GM21576 (cell line): ENCODE measurements around the gene MSI2.

Experiments used
- ATAC-seq: cut with Tn5 transposase; IDR thresholded peaks from one replicate; pipeline ENCODE4 v1.9.1; 2021; ENCODE audit warnings: mild to moderate bottlenecking, moderate library complexity; ENCODE audit not compliant: unreplicated experiment

The MSI2 gene

DNA sequence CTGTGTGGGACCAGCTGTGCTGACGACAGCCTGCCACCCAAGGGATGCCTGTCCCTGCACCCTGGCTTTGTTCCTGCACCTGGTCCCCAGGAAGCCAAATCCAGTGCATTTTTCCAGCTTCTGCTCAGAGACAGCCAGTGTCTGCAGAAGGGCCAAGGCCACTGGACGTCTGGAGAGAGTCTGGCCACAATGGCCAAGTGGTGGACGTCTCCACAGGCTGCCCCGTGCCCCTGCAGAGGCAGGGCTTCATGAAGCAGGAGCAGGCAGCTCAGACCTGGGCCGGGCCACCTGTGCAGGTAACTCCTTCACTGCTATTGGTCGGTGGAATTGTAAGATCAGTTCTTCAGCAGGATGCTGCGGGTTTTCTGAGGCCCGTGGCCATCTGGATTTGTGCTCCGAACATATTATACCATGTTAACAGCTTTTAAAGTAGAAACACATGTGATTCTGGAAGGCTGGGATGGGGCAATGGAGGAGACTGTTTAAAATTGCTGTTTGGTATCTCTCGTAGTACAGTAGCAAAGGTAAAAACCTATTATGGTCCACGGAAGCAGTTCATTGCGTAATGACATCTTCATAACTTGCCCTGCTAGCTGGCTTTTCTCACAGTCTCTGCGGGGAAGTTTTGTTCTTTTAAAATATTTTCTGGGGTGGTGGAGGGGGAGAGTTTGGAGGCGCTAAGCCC is 303.5 kb downstream of the MSI2 start:
- ATAC-seq, result no peak

DNA sequence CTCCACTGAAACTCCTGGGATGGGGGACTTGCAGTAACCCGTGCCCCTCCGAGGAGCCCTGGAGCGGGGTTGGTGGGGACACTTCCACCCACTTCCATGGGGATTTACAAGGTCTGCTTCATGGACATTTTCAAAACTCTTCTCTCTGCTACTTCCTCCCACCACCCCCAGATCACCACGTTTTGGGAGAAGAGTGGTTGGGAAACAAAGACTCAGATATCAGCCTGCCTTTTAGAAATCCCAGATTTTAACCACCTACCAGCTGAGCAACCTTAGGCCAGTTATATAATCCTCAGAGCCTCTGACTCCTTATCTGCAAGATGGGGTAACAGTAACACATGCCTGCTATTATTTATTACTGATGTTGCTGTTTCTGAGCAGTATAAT is 304.0 kb downstream of the MSI2 start:
- no peak for ATAC-seq

DNA sequence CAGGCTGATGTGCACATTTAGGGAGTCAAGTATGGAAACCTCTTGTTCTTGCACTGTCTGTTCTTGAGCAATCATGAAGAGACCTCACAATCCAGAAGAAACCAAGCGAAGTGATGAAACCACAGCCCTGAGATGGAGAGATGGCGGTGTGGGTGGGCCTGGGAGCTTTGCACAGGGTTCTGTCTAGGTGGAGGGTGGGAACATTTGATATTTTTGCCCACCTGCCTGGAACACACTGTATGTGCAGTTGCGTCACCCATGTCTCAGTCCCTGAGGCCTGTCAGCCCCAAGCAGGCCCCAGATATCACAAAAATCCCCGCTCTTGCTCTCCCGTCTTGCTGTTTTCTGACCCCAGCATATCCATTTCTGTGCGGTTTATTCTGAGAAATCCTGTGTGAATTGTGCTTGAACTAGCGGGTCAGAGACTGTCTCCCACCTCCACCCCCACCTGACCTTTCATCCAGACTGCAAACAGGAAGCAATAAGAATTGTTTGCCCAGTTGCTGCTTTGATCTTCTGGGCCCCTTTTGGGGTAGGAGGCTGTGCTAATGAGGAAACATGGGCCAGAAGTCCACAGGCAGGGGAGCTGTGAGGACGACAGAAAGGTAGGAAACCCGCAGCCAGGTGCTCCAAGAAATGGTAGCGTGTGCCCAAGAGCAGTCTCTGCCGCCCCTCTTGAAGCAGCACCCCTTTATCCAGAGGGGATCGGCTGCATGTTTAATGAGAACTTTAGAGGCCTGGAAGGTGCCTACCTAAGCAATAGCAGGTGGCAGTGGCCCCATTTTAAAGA is 304.9 kb downstream of the MSI2 start:
- no peak for ATAC-seq

DNA sequence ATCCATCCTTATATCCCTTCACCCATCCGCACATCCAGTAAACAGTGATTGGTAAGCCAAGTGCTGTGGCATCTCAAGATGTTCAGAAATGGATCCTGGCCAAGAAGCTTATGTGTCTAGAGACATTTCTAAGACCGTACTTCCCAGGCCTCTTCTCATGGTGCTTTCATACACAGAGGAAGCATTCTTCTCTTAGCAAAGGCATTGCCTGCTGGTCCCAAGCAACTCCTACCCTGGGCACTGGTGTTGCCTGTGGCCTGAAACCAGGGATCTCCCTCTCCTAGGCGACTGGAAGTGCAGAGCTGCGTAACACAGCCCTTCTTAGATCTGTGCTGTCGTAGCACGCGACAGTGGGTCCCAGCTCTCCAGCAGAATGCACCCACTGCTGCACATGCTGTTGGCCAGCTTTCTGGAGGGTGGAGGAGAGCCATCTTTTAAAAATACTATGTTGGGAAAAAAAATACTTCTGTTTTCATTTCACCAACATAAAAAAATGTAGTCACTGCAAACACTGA is 305.9 kb downstream of the MSI2 start:
- ATAC-seq, result no peak

DNA sequence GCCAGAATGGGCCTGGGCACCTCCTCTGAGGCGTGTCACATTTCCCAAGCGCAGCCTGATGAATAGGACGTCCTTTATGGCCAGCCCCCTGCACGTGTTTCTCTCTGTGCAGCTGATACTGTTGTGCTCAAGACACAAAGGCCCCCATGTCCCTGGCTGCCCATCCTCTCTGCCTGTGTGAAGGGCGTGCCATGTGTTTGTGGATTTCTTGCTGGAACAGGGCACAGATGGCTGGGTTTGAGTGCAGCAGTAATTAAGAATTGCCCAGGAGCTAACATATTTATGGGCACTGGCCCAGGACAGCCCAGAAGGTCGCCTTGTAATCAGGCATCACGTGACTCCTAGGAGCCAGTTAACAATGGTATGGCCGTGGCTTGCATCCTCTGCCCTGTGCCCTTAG is 307.6 kb downstream of the MSI2 start:
- ATAC-seq, result no peak

DNA sequence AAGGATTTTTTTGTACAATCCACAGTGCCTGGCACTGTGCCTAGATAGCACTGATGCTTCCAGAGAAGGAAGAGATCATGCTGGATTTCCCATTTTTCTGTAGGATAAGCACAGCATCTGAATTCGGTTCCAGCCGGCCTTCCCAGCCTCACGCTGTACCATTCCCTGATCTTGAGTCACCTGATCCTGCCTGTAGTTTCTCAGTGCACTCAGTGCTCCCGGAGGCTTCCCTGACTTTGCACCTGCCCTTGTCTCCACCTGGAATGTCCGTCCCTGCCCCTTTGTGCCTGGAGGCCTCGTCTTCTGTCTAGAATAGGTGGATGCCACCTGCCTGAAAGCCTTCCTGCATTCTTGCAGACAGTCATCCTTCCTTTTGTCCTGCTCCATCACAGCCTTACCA is 308.9 kb downstream of the MSI2 start:
- ATAC-seq, result no peak

DNA sequence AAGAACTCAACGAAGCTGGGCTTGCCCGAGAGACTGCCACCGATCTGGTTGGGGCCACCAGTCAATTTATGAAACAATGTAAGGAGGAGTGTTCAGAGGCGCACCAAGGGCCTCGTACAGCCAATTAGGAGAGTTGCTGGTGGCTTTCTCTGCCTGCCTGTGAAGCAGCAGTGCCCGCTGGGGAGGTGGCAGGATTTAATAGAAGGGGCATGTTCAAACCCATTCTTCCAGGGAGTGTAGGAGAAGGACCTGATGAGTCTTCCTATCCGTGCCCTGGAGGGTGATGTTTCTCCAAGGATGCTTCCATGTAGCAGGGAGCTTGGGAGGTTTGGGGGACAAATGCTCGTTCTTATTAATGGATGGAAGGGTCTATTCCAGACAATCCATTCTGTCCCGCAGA is 310.4 kb downstream of the MSI2 start:
- ATAC-seq, result no peak

DNA sequence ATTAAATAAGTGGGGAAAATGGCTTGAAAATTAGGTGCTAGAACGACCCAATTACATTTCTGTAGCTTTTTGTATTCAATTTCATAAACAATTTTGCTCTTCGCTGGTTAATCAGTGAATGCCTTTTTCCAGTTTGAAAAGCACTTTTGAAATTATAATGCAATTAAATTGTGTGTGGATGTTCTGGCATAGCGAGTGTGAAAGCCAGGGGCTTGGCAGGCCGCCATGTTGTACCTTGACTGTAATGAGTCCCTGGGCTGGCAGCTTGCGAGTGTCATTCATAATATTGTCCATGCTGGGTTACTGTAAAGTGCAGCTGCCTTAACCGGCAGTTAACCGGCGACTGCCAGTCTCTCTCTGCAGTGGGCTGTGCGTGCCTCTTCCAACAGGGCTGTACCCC is 310.9 kb downstream of the MSI2 start:
- no peak for ATAC-seq

DNA sequence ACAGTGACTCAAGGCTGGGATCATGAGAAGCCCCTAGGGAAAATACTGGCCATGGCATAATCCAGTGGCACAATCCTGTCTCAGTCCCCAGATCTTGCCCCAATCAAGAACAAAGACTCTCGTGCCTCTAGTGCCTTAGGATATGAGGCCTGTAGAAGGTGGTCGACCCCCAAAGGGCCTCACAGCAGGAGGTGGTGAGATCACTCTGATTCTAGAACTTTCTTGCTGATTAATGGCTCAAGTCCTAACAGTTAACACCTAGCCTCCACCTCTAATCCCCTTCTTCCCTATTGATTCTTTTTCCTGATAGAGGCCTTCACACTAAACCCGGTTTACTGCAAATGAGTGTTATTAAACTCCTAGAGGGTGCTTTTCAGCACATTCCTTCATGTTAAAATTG is 312.0 kb downstream of the MSI2 start:
- no peak for ATAC-seq

DNA sequence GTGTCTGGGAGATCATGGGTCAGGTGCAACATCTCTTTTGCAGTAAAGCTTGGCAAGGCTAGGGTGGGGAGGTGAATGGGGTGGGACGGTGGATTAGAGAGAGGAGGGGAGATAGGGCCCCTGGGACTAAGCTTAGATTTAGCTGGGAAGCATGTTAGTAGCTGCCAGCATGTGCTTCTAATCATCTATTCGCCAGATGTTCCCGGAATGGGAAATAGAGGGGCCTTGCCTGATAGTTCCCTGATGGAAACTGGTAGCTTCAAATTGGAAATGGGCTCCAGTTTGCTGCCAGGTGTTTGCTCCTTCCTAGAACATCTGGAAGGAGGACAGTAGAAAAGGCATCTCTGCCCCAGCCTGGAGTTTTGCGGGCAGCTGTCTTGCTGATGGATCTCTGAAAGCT is 312.7 kb downstream of the MSI2 start:
- no peak for ATAC-seq

DNA sequence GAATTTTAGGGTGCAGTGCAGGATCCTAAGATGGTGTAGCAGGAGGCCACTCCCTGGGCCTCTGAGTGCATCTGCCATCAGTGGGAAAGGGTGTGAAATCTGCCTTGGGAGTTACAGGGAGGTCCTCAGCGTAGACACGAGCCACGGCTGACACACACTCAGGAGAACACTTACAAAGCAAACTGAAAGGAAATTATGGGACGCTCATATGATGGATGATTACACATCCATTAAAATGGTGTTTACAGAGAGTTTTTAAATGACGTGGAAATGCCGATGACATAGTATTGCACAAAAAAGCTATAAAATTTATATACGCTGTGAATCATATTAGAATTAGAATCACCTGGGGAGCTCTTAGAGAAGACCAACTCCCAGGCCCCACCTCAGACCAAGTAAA is 313.5 kb downstream of the MSI2 start:
- no peak for ATAC-seq

DNA sequence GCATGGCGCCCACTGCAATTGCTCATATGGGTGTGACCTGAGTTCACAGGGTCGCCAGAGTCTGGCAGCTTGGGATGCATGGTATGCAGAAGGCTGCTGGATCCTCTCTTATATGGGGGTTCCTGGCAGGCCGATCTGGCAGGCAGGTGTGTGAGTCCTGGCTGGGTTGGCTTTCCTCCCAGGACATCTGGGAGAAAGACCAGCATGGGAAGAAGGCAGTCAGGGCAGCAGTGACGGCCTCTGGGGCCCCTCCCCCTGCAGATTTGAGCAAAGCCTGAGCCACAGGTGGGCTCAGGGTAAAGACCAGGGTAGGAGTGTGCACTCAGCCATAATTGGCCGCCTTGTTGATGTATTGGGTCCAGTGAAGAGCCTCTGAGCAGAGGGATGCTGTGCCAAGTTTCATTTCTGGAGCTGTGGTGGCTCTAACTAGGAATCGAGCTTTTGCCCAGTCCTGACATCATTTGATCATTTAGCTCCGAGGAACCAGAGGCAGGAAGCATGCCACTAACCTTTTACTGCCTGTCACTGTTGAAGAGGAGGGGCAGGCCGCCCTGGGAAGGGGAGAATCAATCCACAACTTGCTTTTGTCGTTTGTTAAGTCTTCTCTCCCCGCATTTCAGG is 314.5 kb downstream of the MSI2 start:
- no peak for ATAC-seq

DNA sequence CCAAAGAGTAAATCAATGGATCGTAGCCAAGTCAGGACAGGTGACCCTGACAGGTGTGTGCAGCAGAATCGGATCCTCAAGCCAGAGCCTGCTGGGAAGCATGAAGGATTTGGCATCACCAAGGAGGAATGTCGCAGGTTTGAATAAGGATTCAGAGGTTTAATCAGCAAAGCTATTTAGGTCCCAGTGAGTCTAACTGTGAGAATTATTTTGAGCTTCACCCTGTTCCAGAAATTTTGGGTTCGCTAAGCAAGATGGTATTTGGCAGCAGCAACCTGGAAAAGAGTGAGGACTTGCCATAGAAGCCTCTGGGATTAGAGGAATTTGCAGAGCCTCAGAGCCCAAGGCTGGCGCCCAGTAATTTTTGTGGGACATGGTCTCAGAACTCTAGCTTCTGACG is 315.7 kb downstream of the MSI2 start:
- no peak for ATAC-seq

DNA sequence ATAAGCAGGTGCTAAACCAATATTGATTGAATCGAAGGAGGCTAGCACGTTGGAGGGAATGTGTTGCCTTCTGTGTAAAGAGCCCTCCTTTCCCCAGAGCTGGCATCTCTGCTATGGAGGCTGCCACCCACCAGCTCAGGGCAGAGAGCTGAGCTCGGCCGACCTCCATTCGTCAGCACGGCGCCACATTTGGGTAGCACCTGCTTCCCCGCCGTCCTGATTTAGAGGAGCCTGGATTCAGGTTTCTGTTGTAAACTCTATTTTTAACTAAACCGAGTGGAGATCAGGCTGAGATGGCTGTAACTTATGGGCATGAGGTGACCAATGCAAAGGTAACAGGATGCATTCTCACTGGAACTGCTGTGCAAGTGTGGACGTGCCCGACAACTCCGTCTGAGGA is 316.3 kb downstream of the MSI2 start:
- ATAC-seq, result no peak

DNA sequence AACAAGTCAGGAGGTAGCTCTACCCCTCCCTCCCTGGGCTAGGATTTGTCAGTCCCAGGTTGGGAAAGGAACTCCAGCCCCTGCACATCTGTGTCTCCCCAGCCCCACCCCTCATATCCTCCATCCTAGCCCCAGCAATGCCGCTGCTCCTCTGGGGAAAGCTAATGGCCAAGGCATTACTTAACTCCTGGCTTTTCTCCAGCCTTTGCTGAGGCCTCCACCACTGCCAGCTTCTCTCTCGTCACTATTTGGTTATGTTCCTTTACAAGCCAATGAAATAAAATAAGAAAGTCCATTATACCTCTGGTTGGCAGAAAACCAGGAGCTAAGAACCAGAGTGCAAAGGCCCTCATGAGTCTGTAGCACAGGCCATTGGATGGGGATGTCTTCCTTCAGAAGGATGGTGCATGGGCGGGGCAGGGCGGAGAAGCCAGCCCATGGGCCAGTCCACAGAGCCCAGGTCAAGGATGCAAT is 317.8 kb downstream of the MSI2 start:
- no peak for ATAC-seq

DNA sequence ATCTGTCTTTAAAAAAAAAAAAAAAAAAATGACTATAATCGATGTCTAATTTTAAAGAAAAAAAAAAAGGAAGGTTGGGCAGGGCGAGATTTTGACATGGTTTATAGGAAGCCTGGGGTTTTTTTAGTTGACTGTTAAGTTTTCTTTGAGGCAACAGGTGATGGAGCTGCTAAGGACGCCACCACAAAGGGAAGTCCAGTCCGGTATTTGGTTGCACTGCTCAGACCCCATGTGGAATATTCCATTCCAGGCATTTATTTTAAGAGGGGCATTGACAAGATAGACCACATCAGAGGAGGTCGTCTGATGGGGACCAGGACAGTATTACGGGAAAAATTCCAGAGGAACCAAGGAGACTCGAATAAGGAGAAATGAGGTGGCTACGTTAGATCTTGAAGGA is 320.4 kb downstream of the MSI2 start:
- no peak for ATAC-seq

DNA sequence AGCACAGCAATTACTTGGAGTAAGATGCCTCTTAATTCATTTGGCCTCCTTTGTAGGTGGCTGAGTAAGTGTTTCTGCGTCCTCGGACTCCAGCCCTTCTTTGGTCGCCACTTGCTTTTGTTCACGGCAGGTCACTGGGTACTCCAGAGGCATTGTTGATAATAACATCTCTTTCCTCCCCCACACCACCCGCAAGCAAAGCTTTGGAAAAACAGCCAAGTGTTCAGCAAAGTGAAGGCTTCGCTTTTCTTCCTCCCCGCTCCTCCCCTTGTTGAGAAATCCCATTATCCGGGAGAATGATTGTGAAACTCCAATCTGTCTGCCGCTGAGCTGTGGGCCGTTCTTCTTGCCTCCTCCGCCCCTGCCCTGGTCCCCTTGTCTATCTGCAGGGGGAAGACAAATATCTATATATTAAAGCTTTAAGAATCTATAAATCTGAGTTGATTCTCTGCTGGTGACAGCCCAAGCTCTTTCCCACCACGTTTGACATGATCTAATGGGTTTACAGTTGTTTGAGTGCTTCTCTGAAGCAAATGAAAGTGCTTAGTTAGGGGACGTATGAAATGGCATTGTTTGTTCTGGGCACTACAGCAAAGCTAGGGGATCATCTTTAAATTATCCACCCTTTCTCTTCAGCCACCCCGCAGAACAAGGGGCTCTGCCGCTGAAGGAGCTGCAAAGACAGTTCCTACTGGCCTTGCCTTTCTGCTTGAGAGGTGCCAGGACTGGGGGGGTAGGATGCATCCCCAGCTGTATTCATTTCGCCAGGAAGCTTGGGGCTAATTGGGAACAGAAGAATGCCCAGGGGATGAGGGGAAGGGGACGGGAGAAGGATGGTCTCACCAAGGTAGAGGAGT is 321.7 kb downstream of the MSI2 start:
- ATAC-seq, result no peak

DNA sequence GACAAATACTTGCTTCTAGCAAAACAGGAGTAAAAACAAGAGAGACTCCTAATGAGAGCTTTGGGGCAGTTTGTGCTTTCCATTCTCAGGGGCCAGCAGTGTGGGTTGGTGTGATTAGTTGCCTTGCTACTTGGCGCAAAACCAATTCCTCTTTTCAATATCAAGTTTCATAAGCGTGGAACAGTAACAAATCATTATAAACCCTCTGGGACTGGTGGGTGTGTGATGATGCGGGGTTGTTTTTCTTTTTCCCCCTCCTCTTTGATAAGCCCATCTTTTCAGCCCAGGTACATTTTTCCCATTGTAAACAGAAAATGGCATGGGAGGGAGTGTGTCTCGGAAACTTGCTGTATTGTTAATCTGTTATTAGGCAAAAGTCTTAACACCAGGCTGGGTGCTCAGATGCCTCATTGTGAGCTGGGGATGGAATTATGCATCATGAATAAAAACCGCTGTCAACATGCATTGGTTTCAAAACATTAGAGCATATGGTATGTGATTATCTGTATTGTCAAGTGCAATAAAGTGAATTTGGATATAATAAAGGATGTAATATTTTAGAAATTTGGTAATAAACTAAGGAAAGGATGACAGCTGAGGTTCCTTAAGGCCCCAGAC is 322.4 kb downstream of the MSI2 start:
- no peak for ATAC-seq

DNA sequence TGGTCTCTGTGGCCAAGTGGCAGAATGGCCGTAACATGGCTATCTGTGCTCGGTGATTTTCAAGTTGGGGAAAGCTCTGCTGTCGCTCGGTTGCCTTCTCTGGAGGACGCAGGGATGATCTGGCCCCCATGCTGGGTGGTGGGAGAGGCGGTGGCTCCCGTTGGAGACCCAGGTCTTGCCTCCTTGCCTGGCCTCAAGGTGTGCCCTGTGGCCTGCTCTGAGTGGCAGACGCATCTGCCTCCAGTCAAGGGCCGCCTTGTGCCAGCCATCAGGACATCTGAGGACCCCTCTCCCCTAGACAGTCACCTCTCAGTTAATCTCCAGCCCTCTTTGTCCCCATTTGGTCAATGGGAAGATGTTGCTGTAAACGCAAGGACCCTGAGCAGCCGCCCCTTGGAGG is 322.9 kb downstream of the MSI2 start:
- no peak for ATAC-seq

DNA sequence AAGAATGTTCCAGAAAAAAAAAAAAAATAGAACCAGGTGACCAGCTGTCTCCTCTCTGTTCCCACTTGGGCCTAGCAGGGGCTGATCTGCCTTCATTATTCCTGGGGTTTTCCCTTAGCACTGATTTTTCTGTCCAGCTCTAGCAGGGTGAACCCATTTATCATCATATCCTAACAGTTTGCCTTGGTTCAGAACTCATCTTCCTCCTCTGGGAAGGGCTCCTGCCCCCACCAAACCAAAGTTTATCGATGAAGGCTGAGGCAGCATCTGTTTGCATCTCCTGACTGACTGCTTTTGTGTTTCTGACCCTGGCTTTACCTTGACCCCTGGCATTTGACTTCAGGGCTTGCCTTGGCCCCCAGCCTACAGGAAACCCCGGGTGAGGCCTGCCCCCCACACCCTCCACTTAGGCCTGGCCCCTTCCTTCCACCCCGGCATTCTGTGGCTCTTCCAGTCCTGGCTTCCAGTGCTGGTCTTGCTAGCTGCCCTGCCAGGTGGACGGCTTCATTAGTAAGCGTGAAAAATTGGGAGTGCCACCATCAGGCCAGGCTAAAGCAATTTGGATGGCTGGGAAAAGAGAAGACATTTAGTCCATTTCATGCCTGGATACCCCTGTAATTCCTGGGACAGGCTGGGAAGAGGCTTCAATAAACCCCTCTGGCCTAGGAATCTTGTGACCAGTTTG is 323.9 kb downstream of the MSI2 start:
- ATAC-seq, result no peak
